Upper lobe of left lung (tissue), 6 donors: ENCODE results near the gene NR1H2. TPM values are rescaled to one million over a fixed set of nuclear protein-coding genes. Genes with fewer than 3 reads are reported as not detected.

ENCODE experiments used
- ATAC-seq, 2 donors: fragments of 200-7000 bp; cut with Tn5 transposase; one replicate each; pipeline ENCODE4 v1.9.1; 2022; ENCODE audit warnings: mild to moderate bottlenecking in 2 of 2, moderate library complexity in 2 of 2; ENCODE audit not compliant: low FRiP score in 2 of 2
- DNase-seq, 2 donors: peaks; one replicate each; pipeline ENCODE4 v3.0.0-alpha.2; 2019 to 2020
- H3K27ac ChIP-seq, 4 donors: fragments of 200-600 bp; sonication (generic); one replicate each; pipeline ENCODE4 v1.5.1; 2016 to 2019
- H3K27me3 ChIP-seq, 4 donors: fragments of 200-600 bp; sonication (generic); one replicate each; pipeline ENCODE4 v1.5.1; 2017 to 2019
- H3K36me3 ChIP-seq, 4 donors: fragments of 200-600 bp; sonication (generic); one replicate each; pipeline ENCODE4 v1.5.1; 2016 to 2019
- H3K4me1 ChIP-seq, 4 donors: fragments of 200-600 bp; sonication (generic); one replicate each; pipeline ENCODE4 v1.5.1; 2018 to 2019
- H3K4me3 ChIP-seq, 4 donors: fragments of 200-600 bp; sonication (generic); one replicate each; pipeline ENCODE4 v1.5.1; 2017 to 2019; ENCODE audit warnings: mild to moderate bottlenecking in 2 of 4, moderate library complexity in 1 of 4
- H3K9me3 ChIP-seq, 4 donors: fragments of 200-600 bp; sonication (generic); one replicate each; pipeline ENCODE4 v1.5.1; 2018 to 2019
- EP300 ChIP-seq, 4 donors: sonication (generic); formaldehyde crosslinking; IDR thresholded peaks; one replicate each; pipeline ENCODE4 v1.5.1; 2017; ENCODE audit warnings: antibody characterized with exemption in 4 of 4, control low read depth in 2 of 4
- POLR2A ChIP-seq, 4 donors: fragments of 450-650 bp; IDR thresholded peaks; one replicate each; pipeline ENCODE4 v1.5.1; 2016 to 2017; ENCODE audit warnings: antibody characterized with exemption in 4 of 4, mild to moderate bottlenecking in 2 of 4
- POLR2AphosphoS5 ChIP-seq, 2 donors: sonication (generic); formaldehyde crosslinking; IDR thresholded peaks; one replicate each; pipeline ENCODE4 v1.5.1; 2017; ENCODE audit warnings: antibody characterized with exemption in 2 of 2
- WGBS, 2 donors: methylation state at CpG; one replicate each; pipeline ENCODE4 v1.1.5; 2017 to 2018; 5-methylcytosine and 5-hydroxymethylcytosine counted together
- total RNA-seq, 6 donors: library from RNA; depleted of rRNA in 4 of 6; stranded (reverse); fragments of >200 nt in 4 of 6; gene quantifications; one replicate each; pipeline versions ENCODE4 v1.1.0 to v1.2.1, GENCODE V29; 2016 to 2021
- TF ChIP-seq, protein P1 (sequence below), 6 experiments: fragments of 450-650 bp in 4 of 6; fragments of 200-600 bp in 2 of 6; sonication (generic) in 2 of 6; IDR thresholded peaks; one replicate each; pipeline ENCODE4 v1.5.1; 2016 to 2019; ENCODE audit warnings: antibody characterized with exemption in 6 of 6
- donor health status: DM: no; HTN: no; CAD: no; lungs with moderate emphysema.
- donor health status: DM: no; HTN: yes; CAD: no; lungs with severe emphysema.

NR1H2 gene
- total RNA-seq, 6 donors from 2014 or later, result 98.3 to 170 (median 123) TPM

GRCh38 chr19:50431343-50432220 is 55.3 kb downstream of the NR1H2 start:
- TF ChIP-seq, protein P1, sequence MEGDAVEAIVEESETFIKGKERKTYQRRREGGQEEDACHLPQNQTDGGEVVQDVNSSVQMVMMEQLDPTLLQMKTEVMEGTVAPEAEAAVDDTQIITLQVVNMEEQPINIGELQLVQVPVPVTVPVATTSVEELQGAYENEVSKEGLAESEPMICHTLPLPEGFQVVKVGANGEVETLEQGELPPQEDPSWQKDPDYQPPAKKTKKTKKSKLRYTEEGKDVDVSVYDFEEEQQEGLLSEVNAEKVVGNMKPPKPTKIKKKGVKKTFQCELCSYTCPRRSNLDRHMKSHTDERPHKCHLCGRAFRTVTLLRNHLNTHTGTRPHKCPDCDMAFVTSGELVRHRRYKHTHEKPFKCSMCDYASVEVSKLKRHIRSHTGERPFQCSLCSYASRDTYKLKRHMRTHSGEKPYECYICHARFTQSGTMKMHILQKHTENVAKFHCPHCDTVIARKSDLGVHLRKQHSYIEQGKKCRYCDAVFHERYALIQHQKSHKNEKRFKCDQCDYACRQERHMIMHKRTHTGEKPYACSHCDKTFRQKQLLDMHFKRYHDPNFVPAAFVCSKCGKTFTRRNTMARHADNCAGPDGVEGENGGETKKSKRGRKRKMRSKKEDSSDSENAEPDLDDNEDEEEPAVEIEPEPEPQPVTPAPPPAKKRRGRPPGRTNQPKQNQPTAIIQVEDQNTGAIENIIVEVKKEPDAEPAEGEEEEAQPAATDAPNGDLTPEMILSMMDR (IDR thresholded peaks at IDR 0.05), result no peak
- peak in 1 of 4 donors; percentile 83 for TF ChIP-seq POLR2A (IDR thresholded peaks at IDR 0.05)
- peak in 1 of 4 donors; percentile 21 for TF ChIP-seq EP300 (IDR thresholded peaks at IDR 0.05)
- peak; percentile 44 to 62 for TF ChIP-seq POLR2AphosphoS5 (IDR thresholded peaks at IDR 0.05)
- H3K27me3 ChIP-seq, result peaks cover 0 to 4% (median 0%) of the 10 kb centered on the region in 4 donors
- peaks cover 9 to 32% (median 24%) of the 10 kb centered on the region in 4 donors for H3K4me1 ChIP-seq
- 0 to 1% methylated on average over 32 to 43 of the region's 54 CpGs for whole genome bisulfite sequencing, 2 donors
- ATAC-seq, result peak; percentile 90 to 95
- peak; percentile 83 to 95 for DNase-seq
- no peaks in the 10 kb centered on the region for H3K36me3 ChIP-seq
- no peaks in the 10 kb centered on the region for H3K9me3 ChIP-seq
- H3K4me3 ChIP-seq, result peak overlapping the region; percentile 48 to 79 (median 66)
- H3K27ac ChIP-seq, result peak overlapping the region; percentile 78 to 90 (median 85)

DNA sequence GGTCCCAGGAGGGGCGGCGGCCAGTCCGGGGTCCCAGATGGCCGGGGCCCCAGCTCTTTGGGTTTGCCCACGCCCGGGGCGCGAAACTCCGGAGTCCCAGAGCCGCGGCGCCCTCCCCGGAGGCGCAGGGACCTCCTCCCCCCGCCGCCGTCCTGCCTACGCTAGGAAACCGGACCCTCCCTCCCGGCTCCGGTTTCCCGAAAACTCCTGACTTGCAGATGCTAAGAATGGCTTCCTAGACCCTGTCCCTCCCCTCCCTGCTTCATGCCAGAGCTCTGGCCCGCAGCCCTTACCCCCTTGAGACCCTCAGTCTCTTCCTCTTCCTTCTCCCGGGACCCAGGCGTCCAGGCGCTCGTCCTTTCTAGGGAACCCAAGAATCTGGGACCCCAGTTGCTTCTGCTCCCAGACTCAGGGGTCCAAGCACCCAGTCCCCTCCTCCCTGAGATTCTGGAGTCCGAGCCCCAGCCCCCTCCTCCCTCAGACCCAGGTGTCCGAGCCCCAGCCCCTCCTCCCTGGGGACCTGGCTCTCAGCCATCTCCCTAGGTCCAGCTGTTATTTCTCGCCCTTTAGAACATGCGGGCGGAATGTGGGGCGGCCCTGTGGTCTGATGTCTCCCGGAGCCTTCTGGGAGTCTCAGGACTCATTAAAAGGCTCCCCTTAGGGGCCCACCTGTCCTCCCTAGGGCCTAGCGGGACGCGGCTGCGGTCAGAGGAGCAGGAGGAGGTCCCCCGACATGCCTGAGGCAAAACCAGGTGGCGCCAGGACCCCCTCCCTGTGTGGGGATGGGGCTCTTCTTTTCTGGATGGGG is 56.2 kb downstream of the NR1H2 start, which contains the start of gene MYBPC2:
MYBPC2 (plus strand) TSS at position 672 of the 808 bp plus-strand sequence; CDS start at position 734, 62 bp downstream.
- Histone ChIP-seq H3K36me3 (no peaks in the 10 kb centered on the region), H3K27me3 (peaks cover 0 to 4% (median 0%) of the 10 kb centered on the region in 4 donors), H3K4me1 (peaks cover 9 to 32% (median 24%) of the 10 kb centered on the region in 4 donors), H3K9me3 (no peaks in the 10 kb centered on the region), H3K27ac (peak within 1 kb of the TSS; percentile 78 to 90 (median 85)), H3K4me3 (peak within 1 kb of the TSS; percentile 48 to 79 (median 66))
- no peak for TF ChIP-seq EP300 (IDR thresholded peaks at IDR 0.05)
- no peak for TF ChIP-seq POLR2AphosphoS5 (IDR thresholded peaks at IDR 0.05)
- TF ChIP-seq, protein P1 (IDR thresholded peaks at IDR 0.05), result no peak
- TF ChIP-seq POLR2A (IDR thresholded peaks at IDR 0.05), result no peak
- ATAC-seq (peak in 1 of 2 donors; percentile 6), DNase-seq (no peak)
- WGBS, 2 donors, result 1 to 4% methylated on average over 11 to 40 of the region's 40 CpGs

Other genes with a start within 250 kb of the NR1H2 start
- gene IZUMO2, start 213.2 kb upstream of the NR1H2 start, total RNA-seq, result not detected
- gene MYH14, start 172.8 kb upstream of the NR1H2 start, total RNA-seq, result 100 to 1,000 TPM; 145 to 351 (median 208) TPM
- 10 to 100 TPM in 4 of 6 donors, 1 to 10 TPM in 2; 3.8 to 15.7 (median 12.2) TPM for gene KCNC3, start 47.1 kb upstream of the NR1H2 start, total RNA-seq
- 1,000 to 10,000 TPM; 1,043 to 3,140 (median 1,660) TPM for gene NAPSA, start 10.8 kb upstream of the NR1H2 start, total RNA-seq
- gene POLD1, start 7.9 kb downstream of the NR1H2 start, total RNA-seq, result 10 to 100 TPM; 20.5 to 66.0 (median 44.0) TPM
- 1 to 10 TPM in 1 of 6 donors, under 1 TPM in 3, not detected in 2; 0.13 to 2.1 (median 0.56) TPM for gene SPIB, start 42.5 kb downstream of the NR1H2 start, total RNA-seq
- gene MYBPC2, start 56.4 kb downstream of the NR1H2 start, total RNA-seq, result under 1 TPM in 2 of 6 donors, not detected in 4; 0.09 to 0.17 TPM
- 100 to 1,000 TPM in 4 of 6 donors, 10 to 100 TPM in 2; 83.8 to 155 (median 121) TPM for gene EMC10, start 100.0 kb downstream of the NR1H2 start, total RNA-seq
- gene GARIN5A, start 100.4 kb downstream of the NR1H2 start, total RNA-seq, result 10 to 100 TPM in 1 of 6 donors, 1 to 10 TPM in 4, not detected in 1; 2.4 to 10.1 (median 3.0) TPM
- gene JOSD2, start 134.7 kb downstream of the NR1H2 start, total RNA-seq, result 10 to 100 TPM; 22.6 to 59.2 (median 40.1) TPM
- not detected for gene ASPDH, start 137.5 kb downstream of the NR1H2 start, total RNA-seq
- 1 to 10 TPM in 4 of 6 donors, under 1 TPM in 2; 0.69 to 5.1 (median 1.7) TPM for gene LRRC4B, start 192.0 kb downstream of the NR1H2 start, total RNA-seq